NK-92 (cell line): ENCODE data around the gene CAPN2.

Experiments
- DNase-seq: peaks from one replicate; lab custom pipeline; 2025; ENCODE audit not compliant: unreplicated experiment; lab: John Stamatoyannopoulos, UW

Gene CAPN2

DNA sequence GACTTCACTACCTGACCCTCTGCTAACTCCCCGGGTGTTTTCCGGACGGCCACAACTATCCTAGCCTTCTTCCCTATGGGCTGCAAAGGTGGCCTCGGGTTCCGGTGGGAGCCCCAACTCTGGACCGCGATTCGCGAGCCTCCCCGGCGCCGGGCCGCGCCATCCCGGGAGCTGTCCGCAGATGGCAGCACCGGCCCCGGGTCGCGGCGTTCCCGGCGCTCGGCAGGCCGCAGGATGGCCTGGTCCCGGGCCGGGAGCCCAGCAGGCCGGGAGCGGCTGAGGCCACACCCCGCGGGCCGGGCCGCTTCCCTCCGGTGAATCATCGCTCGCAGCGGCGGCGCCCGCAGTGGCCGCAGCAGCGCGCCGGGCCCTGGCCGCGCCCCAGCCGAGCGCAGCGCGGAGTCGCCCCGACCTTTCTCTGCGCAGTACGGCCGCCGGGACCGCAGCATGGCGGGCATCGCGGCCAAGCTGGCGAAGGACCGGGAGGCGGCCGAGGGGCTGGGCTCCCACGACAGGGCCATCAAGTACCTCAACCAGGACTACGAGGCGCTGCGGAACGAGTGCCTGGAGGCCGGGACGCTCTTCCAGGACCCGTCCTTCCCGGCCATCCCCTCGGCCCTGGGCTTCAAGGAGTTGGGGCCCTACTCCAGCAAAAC, at the start of gene CAPN2:
Gene CAPN2, plus strand, starts transcription at position 346 of the 656 bp plus-strand sequence. Its CDS starts 102 bp downstream, at position 448.
- no peak for DNase-seq

DNA sequence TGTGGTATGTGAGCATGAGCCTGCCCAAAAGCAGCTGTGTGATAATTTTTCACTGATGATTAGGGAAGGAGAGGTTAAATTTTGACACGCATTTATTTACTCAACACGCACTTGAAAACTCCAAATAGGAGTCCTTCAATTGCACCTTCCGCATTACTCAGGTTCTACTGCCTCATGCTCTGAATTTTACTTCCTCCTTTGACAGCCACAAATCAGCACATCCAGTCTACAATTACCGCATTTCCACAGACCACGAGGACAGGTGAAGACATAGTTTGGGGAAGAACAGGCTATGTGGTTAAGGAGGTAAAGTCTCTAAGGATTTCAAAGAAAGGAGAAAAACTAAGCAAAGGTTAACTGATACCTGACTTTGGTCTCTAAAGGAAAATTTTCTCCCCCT, 49.4 kb upstream of the CAPN2 start:
- DNase-seq = no peak

DNA sequence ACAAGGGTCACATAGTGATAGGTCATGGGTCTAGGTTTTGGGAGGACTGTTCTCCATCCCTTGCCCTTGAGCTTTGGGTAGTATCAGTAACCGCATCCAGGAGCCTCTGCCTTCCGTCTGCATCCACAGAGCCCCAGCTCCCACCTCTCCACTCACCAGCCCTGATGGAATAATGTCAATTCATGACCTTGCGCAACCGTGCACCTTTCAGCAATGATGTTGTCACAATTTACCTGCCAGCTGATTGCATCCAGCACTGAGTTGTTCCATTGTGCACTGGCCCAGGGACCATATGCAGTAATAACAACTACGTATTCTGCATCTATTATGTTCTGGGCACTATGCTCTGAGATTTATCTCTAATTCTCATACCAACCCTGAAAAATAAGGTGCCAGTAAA, 48.2 kb upstream of the CAPN2 start:
- no peak for DNase-seq

- DNase-seq = no peak
Measured at GRCh38 chr1:223665592-223666312, 46.6 kb upstream of the CAPN2 start, which contains the start of gene CAPN8. TSS of gene CAPN8 (minus strand) at chr1:223665701. CDS start at chr1:223665646, 55 bp downstream.

DNA sequence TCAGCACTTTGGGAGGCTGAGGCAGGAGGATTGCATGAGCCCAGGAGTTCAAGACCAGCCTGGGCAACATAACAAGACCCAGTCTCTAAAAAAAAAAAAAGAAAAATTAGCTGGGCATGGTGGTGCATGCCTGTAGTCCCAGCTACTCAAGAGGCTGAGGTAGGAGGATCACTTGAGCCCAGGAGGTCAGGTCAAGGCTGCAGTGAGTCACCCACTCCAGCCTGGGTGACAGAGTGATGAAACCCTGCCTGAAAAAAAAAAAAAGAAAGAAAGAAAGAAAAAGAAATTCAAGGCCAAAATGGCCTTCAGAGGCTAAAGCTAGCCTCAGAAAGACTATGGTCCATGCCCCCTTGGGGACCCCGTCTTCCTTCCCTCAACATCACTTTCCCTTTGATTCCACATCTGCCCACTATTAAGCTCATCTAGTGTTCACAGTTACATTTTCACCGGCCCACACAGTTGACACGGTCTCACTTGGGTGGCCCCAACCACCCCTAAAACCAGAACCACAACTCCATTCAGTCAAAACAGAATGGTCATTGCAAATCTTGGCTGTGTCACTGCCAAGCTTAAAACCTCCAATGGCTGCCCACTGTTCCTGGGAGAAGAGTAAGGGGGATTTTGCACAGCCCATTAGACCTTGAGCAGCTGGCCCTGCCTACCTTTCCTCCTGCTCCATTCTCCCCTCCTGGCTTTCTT, 44.7 kb upstream of the CAPN2 start:
- no peak for DNase-seq

DNA sequence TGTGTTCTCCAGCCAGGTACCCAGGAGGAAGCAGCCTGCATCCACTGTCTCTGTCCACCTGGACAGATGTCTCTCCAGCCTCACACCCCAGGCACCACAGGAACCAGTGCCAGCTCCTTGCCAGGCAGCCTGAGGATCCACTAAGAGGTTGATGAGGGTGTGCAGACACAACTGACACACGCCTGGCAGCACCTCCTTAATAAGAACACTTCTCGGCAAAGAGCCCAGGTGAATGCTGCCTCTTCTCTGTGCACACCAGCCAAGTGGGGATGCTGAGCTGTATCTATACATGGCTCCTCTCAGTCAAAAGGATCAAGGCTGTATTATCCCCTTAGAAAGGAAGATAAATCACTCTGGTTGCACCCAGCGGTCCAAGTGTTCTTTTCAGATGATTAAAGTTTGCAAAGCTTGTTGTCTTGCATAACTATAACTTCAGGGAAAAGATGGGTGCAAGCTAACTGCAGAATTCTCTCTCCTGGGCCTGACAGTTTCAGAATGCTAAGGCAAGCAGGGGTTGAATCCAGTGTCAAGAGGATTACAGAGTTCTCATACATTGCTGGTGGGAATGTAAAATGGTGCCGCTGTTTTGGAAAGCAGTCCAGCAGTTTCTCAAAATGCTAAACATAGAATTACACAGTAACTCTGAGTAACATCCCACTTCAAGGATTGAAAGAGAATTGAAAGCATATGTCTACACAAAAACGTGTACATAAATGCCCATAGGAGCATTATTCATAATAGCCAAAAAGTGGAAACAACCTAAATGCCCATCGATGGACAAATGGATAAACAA, 43.1 kb upstream of the CAPN2 start:
- DNase-seq = no peak

DNA sequence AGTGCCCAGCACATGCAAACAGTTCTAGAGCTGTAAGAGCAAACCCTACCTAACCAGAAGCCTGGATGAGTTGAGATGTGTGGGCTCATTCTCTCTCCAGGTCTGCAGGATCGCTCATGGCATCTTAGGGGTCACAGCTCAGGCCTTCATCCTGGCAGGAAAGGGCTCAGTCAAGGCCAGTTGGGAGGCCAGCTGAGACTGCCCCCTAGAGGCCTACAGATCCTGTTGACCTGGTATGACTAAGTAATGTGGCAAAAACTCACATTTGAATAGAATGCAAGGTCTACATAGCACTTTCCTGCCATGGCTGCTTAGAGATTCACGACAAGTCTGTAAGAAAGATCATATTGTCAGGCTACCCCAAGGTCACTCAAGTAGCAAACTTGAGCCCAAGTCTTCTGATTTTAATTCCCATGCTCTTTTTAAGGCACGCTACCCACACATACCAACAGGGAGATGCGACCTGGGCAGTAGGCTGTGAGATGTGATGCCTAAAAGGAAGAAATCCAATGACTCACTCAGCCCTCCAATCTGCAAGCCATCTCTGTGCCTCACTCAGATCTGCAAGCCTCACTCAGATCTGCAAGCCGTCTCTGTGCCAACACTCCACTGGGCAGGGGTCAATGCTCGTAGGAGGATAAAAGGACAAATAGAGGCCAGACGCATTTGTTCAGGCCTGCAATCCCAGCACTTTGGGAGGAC, 41.7 kb upstream of the CAPN2 start:
- DNase-seq = no peak

- no peak for DNase-seq
Measured at GRCh38 chr1:223674119-223674890, 38.0 kb upstream of the CAPN2 start.

DNA sequence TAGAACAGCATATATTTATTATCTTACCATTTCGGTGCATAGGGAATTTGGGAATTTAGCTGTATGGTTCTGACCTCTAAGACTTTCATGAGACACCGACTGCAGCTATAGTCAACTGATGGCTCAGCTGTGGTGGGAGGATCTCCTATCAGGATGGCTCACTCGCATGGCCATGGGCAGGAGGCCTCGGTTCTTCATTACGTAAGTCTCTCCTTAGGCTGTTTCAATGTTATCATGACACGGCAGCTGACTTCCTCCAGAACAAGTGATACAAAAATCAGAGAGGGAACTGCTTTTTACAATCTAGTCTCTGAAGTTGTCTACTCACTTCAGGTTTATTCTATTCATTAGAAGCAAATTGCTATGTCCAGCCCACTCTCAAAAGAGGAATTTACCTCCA, 33.5 kb upstream of the CAPN2 start:
- no peak for DNase-seq

DNA sequence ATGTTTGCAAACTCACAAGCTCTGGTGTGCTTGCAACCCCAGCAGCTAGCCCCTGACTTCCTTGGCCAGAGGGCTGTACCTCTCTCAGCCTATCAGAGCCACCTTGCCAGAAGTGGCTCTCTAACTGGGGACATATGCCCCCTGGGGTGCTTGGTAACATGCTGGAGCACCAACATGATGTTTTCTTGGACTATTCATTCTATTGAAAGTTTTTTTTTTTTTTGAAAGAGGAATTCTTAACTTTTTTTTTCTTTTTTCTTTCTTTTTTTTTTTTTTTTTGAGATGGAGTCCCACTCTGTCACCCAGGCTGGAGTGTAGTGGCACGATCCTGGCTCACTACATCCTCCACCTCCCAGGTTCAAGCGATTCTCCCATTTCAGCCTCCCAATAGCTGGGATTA, 32.2 kb upstream of the CAPN2 start:
- DNase-seq = no peak

DNA sequence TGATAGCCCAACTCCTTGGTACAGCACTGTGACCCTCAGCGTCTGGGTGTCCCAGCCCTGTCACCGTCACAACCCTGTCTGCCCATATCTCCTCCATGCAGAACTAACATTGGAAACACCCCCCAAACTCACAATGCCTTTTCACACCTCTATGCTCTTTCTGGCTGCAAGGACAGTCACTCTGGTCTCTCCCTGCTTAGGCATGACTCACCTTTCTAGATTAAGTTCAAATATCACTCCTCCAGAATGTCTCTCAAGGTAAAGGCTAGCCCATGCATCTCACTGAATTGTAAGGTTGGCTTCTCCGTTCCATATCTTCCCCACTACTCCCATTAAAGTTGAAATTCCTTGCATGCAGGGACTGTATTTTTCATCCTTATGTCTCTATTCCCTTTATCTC, 29.8 kb upstream of the CAPN2 start:
- no peak for DNase-seq

- DNase-seq = no peak
Measured at GRCh38 chr1:223683586-223684487, 28.5 kb upstream of the CAPN2 start.

DNA sequence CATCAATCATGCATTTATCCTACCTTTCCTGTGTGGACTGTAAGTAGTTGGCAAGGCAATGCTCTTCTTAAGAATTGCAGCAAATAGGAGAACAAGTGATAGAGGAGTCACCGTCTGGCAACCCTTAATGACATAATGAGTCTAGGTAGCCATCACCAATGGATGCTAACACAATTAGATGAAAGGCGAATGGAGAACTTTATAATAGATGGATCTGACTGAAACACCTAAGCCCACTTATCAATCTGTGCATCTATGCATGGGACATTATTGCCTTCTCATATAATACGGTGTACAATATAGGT, 27.9 kb upstream of the CAPN2 start:
- DNase-seq = no peak

GRCh38 chr1:223691121-223691520, 21.2 kb upstream of the CAPN2 start:
- DNase-seq = no peak

DNA sequence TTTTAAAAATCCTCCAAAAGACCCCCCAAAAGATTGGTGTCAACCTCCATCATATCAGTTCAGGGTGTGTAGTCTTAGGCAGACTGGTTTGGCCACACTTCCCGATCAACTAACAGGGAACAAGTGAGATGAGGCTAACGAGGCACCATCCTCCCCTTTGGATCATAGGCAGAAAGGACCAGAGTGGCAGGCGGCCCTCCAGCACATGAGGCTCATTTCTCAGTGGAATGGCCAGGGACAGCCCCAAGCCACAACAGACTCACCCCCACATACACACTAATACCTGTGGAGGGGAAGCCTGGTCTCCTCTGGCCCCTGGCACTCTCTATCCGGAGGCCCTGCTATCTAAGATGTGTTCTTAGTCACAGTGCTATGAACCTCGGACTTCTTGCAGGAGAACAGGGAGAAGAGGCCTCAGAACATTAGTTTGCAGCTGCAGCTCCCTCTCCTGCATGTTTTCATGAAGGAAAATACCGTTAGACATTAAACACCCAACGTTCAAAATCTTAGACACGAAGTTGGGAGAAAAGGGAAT, 17.3 kb upstream of the CAPN2 start:
- no peak for DNase-seq

DNA sequence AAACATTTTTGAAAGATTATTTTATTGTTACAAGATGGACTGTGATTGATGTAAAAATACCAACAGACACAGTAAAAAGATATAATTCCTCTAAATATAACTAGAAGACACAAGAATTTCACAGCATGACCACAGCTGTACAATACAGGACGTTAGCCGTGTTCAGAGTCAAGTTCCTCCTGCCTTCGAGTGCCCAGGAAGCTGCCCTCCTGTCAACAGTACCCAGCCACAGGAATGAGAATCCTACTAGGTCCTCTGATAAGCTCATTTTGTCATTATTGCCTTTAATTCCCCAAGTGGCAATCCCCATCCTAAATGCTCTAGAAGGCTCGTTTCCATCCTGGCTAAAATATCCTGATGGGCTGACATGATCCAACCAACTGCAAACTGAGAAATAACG, 16.4 kb upstream of the CAPN2 start:
- DNase-seq = no peak

GRCh38 chr1:223700388-223700918, 11.9 kb upstream of the CAPN2 start:
- DNase-seq = no peak

GRCh38 chr1:223700942-223701637, 11.2 kb upstream of the CAPN2 start:
- no peak for DNase-seq
